Nucleus accumbens (tissue), 56 donors: Measurements from ENCODE around the gene PARP11.
A peak's percentile ranks its signal among the peaks of the same experiment; 100 is the strongest.

ENCODE experiments used
- DNase-seq, 56 donors: peaks; one replicate each; lab custom pipeline; 2025; lab: John Stamatoyannopoulos, UW

Gene PARP11

DNA sequence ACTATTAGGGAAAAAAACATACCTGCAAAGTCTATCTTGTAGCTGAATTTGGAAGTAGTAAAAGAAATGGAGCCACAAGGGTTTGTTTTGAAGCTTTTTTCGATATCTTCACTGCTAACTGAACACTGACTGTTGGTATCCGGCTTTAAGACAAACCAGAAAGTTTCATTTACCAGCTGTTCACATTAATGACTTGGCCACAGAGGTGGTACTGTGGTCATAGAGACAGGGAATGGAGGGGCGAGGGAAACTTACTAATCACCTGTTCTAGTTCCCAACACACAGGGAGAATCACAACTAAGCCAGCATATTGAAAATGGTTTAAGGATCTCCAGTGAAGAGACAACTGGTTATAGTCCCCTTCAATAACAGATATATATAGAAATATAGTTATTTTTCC is 44.3 kb downstream of the PARP11 start:
- DNase-seq: no peak

- DNase-seq: no peak
Measured at GRCh38 chr12:3827301-3828000, 45.7 kb downstream of the PARP11 start.

- no peak for DNase-seq
Measured at GRCh38 chr12:3821441-3821840, 51.8 kb downstream of the PARP11 start.

GRCh38 chr12:3820122-3820521 is 53.1 kb downstream of the PARP11 start:
- peak in 4 of 56 donors; percentile 3 to 44 (median 6) for DNase-seq

DNA sequence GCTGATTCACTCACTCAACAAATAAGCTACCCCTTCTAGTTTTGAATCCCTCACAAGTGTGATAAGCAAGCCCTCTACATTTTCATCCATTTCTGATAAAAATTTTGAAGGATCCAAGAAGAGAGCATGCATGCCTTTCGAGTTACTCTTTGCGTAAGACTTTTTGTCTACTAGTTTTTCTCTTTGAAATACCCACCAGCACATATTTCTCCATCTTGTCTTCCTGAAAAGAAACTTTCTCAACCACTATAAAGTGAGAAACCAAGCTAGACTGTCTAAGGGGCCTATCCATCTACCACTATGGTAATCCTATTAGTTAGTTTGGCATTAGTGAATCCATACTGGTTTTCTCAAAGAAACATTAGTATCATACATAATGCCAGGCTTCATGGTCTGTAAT is 56.9 kb downstream of the PARP11 start:
- no peak for DNase-seq

- no peak for DNase-seq
Measured at GRCh38 chr12:3815094-3815766, 58.0 kb downstream of the PARP11 start.

- no peak for DNase-seq
Measured at GRCh38 chr12:3810540-3810939, 62.7 kb downstream of the PARP11 start.

DNA sequence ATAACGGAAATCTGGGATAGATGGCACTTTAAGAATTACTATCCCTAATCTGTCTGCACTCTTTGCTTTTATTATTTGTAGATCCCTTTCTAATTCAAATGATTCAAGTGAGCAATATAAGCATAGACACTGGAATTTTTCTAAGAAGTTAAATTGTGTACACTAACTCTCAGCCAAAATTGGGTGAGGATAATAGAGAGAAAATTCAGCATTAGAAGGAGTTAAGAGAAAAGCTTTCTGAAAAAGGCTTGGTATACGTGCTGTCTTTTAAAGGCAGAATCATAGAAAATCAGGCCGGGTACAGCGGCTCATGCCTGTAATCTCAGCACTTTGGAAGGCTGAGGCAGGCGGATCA is 63.2 kb downstream of the PARP11 start:
- no peak for DNase-seq

DNA sequence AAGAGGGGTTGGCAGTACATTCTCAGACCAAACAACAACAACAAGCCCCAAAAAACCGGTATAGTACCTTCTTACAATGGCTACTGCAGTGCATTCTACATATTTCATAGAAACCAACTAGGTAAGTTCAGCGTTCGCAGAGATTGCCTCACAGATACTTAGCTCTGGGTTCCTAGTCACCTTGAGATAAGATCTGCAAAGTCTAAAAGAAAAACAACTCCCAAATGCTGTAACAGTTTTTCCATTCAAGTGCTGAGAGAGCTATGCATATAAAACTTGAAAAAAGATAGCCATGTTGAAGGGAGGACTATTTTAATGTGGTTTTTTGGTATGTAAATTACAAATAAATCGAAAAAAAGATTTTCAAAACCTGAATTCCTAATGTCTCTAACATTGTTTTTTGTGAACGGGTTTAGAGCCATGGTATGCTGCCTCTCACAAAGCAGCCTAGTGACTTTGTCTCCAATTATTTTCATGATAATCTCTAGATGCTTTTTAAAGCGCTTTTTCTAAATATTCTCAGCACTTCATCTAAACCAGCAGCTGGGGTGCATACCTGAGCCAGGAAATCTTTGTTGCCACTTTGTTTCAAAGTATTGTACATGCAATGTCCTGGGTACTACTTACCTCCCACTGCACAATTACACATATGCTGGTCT is 63.7 kb downstream of the PARP11 start:
- no peak for DNase-seq

DNA sequence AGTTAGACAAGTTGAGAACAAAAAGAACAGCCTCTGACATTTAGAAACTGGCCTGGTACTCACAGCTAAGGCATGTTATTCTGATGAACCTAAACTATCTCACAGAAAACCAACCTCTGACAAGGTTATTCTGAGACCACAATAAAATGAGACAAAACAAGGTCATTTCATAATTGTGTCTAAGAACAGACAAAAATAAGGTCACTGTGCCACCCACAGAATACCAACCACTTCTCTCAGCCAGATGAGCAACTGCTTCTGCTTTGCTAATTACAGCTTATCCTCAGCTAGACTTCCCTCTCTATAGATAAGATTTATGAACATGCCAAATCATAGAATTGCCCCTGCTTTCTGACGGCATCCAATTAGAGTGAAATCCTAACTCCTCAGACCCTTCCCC is 68.1 kb downstream of the PARP11 start:
- no peak for DNase-seq

DNA sequence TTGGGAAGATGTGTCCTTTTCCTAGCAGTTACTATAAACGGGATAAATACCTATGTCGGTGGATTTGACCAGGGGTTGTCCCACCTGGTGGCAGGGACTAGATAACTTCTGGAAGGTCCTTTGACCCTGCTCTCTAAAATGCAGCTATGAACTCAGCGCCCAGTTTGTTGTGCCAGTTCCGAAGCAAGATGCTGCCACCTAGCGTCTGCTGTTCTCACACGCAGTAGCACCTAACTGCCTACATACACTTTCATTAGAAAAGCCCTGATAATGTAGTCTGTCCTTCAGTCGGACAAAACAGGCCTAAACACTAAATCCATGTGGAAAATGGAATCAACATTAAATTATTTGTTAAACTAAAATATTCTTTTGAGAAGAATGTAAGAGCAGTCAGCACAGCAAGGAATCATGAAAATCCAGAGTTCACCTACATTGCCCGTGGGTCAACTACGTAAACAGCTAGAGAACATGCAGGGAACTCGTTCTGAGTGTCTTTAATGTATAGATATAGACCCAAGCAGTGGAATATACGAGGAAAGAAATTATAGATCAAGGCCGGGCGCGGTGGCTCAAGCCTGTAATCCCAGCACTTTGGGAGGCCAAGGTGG is 69.2 kb downstream of the PARP11 start:
- DNase-seq: peak in 46 of 56 donors; percentile 1 to 80 (median 28)

DNA sequence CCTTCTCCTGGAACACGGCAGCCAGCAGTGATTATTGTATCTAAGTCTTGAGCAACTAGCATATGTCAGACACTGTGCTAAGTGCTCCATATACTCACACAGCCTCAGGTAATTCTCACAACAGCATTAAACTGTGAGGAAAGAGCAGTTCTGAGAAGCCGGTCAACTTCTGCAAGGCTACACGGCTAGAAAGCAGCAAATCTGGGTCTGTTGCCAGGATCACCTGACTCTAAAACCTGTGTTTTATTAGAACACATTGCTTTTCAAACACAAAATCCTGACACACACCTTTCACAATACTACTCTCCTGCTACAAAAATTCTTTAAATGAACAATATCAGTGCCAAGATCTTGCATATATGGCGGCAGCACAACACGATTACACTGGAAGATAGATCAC is 70.5 kb downstream of the PARP11 start:
- DNase-seq: no peak

DNA sequence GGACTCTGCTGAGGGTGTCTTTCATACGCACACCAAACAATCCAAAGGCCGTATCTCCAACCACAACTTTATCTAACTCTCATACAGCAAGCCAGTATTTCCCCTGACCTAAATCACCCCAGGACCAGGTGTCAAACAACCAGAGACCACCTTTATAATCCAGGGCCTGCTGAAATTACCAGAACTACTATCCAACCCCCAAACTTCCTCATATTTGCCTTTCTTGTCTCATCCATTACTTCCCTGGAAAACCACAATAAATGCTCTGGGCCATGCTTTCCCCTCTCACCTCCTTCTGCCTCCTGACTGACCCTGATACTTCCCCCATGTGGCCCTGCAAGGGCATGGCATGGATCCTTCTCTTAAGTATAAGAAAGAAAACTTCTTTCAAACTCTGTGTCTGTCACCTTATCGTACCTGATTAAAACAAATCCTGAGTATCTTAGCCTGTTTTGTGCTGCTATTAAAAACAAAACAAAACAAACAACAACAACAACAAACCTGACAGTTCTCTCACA is 75.6 kb downstream of the PARP11 start:
- no peak for DNase-seq

GRCh38 chr12:3795492-3796133 is 77.6 kb downstream of the PARP11 start:
- DNase-seq: no peak

DNA sequence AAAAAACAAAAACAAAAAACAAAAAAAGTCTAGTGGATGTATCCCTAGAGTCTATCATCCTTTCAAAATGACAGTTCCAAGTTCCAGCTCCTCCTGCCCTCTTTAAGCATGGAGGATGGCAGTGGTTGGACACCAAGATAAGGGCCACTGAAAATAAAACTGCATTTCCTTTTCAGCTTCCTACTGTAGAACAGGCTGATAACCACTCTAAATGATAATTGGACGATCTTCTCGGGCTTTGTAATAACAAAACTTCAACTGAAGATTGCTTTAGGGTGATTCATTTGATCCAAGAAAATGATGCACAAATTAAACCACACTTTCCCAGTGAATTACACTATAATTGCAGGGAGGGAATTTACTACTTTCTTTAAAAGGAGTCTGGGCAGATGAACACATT is 78.1 kb downstream of the PARP11 start:
- DNase-seq: no peak

GRCh38 chr12:3792623-3793288 is 80.4 kb downstream of the PARP11 start:
- no peak for DNase-seq

GRCh38 chr12:3791256-3791874 is 81.8 kb downstream of the PARP11 start:
- DNase-seq: peak in 1 of 56 donors; percentile 5

DNA sequence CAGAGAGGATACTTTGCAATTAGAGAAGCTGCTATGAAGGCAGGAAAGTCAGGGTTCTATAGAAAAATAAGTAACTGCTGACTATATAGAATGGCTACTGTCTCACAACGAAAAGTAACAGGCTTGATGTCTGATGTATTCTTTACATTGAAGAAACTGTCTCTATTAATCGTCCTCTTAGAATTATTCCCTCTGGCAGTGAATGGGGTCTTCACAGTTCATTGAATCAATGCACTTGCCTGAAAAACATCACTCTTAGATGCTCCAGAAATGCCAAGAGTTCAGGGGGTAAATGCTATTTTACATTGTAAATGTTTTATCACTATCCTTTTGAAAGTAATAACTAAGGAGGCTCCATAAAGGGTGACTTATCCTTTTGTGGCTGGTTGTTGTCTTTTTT is 82.6 kb downstream of the PARP11 start:
- DNase-seq: no peak

DNA sequence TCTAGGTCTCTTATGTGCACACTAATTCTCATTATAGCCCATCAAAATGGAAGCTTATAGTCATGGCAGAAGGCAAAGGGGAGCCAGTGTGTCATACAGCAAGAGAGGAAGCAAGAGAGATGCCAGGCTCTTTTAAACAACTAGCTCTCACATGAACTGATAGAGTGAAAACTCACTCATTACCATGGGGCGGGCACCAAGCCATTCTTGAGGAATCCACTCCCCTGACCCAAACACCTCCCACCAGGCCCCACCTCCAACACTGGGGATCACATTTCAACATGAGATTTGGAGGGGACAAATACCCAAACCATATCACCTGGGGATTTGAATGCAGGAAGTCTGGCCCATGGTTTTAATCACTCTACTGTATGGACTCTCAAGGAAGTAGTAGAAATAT is 83.4 kb downstream of the PARP11 start:
- no peak for DNase-seq
